ENCODE measurements around the gene PLXNC1.

DNA sequence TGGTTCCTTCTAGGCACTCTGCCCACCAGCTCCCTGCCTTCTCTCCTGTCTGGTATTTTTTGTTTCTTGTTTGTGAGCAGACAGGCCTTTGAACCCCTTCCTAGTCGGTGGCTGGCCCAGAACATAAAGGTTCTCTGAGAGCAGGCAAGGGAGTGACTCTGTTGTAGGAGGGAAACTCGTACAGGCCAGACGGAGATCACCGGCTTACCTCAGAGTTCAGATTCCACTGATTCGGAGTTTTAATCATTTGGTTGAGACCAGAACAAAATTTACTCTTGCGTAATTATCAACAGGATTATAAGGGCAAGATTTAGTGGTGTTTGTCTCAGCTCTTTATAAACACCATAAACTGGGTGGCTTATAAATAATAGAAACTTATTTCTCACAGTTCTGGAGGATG is 128.3 kb downstream of the PLXNC1 start:
- TF ChIP-seq, protein P1, sequence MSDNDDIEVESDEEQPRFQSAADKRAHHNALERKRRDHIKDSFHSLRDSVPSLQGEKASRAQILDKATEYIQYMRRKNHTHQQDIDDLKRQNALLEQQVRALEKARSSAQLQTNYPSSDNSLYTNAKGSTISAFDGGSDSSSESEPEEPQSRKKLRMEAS (IDR thresholded peaks at IDR 0.05) = no peak
- TF ChIP-seq, protein P2, sequence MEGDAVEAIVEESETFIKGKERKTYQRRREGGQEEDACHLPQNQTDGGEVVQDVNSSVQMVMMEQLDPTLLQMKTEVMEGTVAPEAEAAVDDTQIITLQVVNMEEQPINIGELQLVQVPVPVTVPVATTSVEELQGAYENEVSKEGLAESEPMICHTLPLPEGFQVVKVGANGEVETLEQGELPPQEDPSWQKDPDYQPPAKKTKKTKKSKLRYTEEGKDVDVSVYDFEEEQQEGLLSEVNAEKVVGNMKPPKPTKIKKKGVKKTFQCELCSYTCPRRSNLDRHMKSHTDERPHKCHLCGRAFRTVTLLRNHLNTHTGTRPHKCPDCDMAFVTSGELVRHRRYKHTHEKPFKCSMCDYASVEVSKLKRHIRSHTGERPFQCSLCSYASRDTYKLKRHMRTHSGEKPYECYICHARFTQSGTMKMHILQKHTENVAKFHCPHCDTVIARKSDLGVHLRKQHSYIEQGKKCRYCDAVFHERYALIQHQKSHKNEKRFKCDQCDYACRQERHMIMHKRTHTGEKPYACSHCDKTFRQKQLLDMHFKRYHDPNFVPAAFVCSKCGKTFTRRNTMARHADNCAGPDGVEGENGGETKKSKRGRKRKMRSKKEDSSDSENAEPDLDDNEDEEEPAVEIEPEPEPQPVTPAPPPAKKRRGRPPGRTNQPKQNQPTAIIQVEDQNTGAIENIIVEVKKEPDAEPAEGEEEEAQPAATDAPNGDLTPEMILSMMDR (IDR thresholded peaks at IDR 0.05; ENCODE audit: low read depth, low read length, missing input control) = no peak
- TF ChIP-seq RXRA (IDR thresholded peaks at IDR 0.05) = no peak
- TF ChIP-seq SP1 (IDR thresholded peaks at IDR 0.05) = no peak
- no peak for TF ChIP-seq GABPA (IDR thresholded peaks at IDR 0.05 in 1 of 2, conservative IDR thresholded peaks at IDR 0.05 in 1 of 2)
- no peak for TF ChIP-seq FOXA1 (IDR thresholded peaks at IDR 0.05)
- TF ChIP-seq, protein P3, sequence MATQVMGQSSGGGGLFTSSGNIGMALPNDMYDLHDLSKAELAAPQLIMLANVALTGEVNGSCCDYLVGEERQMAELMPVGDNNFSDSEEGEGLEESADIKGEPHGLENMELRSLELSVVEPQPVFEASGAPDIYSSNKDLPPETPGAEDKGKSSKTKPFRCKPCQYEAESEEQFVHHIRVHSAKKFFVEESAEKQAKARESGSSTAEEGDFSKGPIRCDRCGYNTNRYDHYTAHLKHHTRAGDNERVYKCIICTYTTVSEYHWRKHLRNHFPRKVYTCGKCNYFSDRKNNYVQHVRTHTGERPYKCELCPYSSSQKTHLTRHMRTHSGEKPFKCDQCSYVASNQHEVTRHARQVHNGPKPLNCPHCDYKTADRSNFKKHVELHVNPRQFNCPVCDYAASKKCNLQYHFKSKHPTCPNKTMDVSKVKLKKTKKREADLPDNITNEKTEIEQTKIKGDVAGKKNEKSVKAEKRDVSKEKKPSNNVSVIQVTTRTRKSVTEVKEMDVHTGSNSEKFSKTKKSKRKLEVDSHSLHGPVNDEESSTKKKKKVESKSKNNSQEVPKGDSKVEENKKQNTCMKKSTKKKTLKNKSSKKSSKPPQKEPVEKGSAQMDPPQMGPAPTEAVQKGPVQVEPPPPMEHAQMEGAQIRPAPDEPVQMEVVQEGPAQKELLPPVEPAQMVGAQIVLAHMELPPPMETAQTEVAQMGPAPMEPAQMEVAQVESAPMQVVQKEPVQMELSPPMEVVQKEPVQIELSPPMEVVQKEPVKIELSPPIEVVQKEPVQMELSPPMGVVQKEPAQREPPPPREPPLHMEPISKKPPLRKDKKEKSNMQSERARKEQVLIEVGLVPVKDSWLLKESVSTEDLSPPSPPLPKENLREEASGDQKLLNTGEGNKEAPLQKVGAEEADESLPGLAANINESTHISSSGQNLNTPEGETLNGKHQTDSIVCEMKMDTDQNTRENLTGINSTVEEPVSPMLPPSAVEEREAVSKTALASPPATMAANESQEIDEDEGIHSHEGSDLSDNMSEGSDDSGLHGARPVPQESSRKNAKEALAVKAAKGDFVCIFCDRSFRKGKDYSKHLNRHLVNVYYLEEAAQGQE (IDR thresholded peaks at IDR 0.05) = no peak
- no peak for TF ChIP-seq YY1 (IDR thresholded peaks at IDR 0.05)
- TF ChIP-seq JUND (IDR thresholded peaks at IDR 0.05) = no peak
